ENCODE data around the gene ODF2. TPM values are rescaled to one million over a fixed set of nuclear protein-coding genes. Genes with fewer than 3 reads are reported as not detected.
A peak's percentile ranks its signal among the peaks of the same experiment; 100 is the strongest.
"Not testable (repeated sequence)": the region's sequence is repeated elsewhere in the genome, so short reads cannot be mapped to it uniquely, and the experiment has no call there.

ODF2 gene
- total and polyA plus RNA-seq, 2 donors (not counting 3 experiments of a cell fraction or from before 2014, with no cell fraction given), result 16.7 to 49.5 TPM

GRCh38 chr9:128505414-128505765 lies 49.6 kb downstream of the ODF2 start:
- no peaks in the 10 kb centered on the region for H3K9me1 ChIP-seq (replicated peaks; ENCODE audit: control insufficient read depth, extremely low read depth, insufficient read depth, low read length)
- H3K4me1 ChIP-seq (ENCODE audit: control insufficient read depth, extremely low read depth, insufficient read depth, low read length), result peaks cover 7% of the 10 kb centered on the region
- peak overlapping the region in 2 of 3 experiments; percentile 72 to 80 for H3K4me3 ChIP-seq (replicated peaks in 1 of 3; ENCODE audit: insufficient read depth in 1 of 3, low read depth in 1 of 3, low read length in 3 of 3)
- H3K9me3 ChIP-seq (replicated peaks; ENCODE audit: control insufficient read depth, insufficient read depth, low read length), result no peaks in the 10 kb centered on the region
- no peaks in the 10 kb centered on the region for H4K20me1 ChIP-seq (replicated peaks; ENCODE audit: control insufficient read depth, extremely low read depth, insufficient read depth, low read length)
- H3K79me2 ChIP-seq (ENCODE audit: control insufficient read depth, insufficient read depth, low read length), result peaks cover 10% of the 10 kb centered on the region
- no peaks in the 10 kb centered on the region for H3K27me3 ChIP-seq (ENCODE audit: control insufficient read depth in 2 of 2, insufficient read depth in 2 of 2, low read length in 2 of 2)
- peak overlapping the region; percentile 66 for H3K4me2 ChIP-seq (ENCODE audit: insufficient read depth, low read length)
- CTCF ChIA-PET, result interaction anchor here (0.9 to 2.7 kb wide), 8 partner anchors 11 to 144 kb away, joined by 3 to 12 read pairs (median 4); partner anchors contain the start of genes CERCAM and SPTAN1
- no TSS peak for BruUV-seq (replicated peaks)
- POLR2A ChIA-PET, result interaction anchor here (0.6 to 1.2 kb wide), 3 partner anchors 47 to 130 kb away, joined by 4 to 7 read pairs (median 4); partner anchors contain the start of gene SPTAN1
- no peak overlapping the region for H3K27ac ChIP-seq (ENCODE audit: insufficient read depth, low read depth, low read length)
- dilution Hi-C loops (cut with MboI; ENCODE audit: extremely low pct_ligation_motif_present, low sequenced_read_pairs) (no loop called here), intact Hi-C loops (cut with micrococcal nuclease) (loop anchor here (2.0 kb wide), 2 partner anchors 47 to 67 kb away; partner anchors contain the start of gene SPTAN1)
- H2AFZ ChIP-seq (ENCODE audit: low read depth, low read length), result peak overlapping the region; percentile 24
- H3K9ac ChIP-seq (replicated peaks; ENCODE audit: extremely low read depth, insufficient read depth, low read length), result peak overlapping the region; percentile 53
- TF ChIP-seq JUN (IDR thresholded peaks at IDR 0.05; ENCODE audit: borderline replicate concordance, insufficient read depth, insufficient read length, low read depth), result no peak
- TF ChIP-seq CTCF (IDR thresholded peaks at IDR 0.05; ENCODE audit: extremely low read depth in 1 of 2, insufficient read depth in 1 of 2, low read depth in 1 of 2, low read length in 2 of 2), result no peak
- TF ChIP-seq POLR2A (IDR thresholded peaks at IDR 0.05; ENCODE audit: low read depth, low read length), result no peak
- no peak for TF ChIP-seq FOS (IDR thresholded peaks at IDR 0.05; ENCODE audit: borderline replicate concordance, insufficient read depth, low read length)
- peaks cover 0 to 1% of the 10 kb centered on the region in 2 experiments for H3K36me3 ChIP-seq (ENCODE audit: control insufficient read depth in 2 of 2, extremely low read depth in 1 of 2, insufficient read depth in 2 of 2, low read length in 2 of 2)
- DNase-seq (ENCODE audit: low read depth, low spot score), result no peak
- no peak for FAIRE-seq

DNA sequence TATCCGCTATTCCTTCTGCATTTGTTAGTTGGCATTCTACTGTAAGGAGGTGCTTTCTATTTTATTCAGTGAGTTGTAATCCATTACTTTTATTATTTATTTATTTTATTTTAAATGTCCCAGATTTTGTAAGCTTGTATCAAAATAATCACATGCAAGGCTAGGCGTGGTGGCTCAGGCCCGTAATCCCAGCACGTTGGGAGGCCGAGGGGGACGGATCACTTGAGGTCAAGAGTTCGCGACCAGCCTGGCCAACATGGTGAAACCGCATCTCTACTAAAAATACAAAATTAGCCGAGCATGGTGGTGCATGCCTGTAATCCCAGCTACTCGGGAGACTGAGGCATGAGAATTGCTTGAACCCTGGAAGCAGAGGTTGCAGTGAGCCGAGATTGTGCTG lies 50.1 kb downstream of the ODF2 start:
- H3K4me1 ChIP-seq (ENCODE audit: control insufficient read depth, extremely low read depth, insufficient read depth, low read length); H3K36me3 ChIP-seq (ENCODE audit: control insufficient read depth in 2 of 2, extremely low read depth in 1 of 2, insufficient read depth in 2 of 2, low read length in 2 of 2); DNase-seq (ENCODE audit: low read depth, low spot score); H3K9ac ChIP-seq (replicated peaks; ENCODE audit: extremely low read depth, insufficient read depth, low read length); H3K9me1 ChIP-seq (replicated peaks; ENCODE audit: control insufficient read depth, extremely low read depth, insufficient read depth, low read length); H3K27me3 ChIP-seq (ENCODE audit: control insufficient read depth in 2 of 2, insufficient read depth in 2 of 2, low read length in 2 of 2); BruUV-seq (replicated peaks); H3K4me3 ChIP-seq (replicated peaks in 1 of 3; ENCODE audit: insufficient read depth in 1 of 3, low read depth in 1 of 3, low read length in 3 of 3); FAIRE-seq; H4K20me1 ChIP-seq (replicated peaks; ENCODE audit: control insufficient read depth, extremely low read depth, insufficient read depth, low read length); H3K79me2 ChIP-seq (ENCODE audit: control insufficient read depth, insufficient read depth, low read length); dilution Hi-C loops (cut with MboI; ENCODE audit: extremely low pct_ligation_motif_present, low sequenced_read_pairs); H2AFZ ChIP-seq (ENCODE audit: low read depth, low read length); H3K27ac ChIP-seq (ENCODE audit: insufficient read depth, low read depth, low read length); H3K4me2 ChIP-seq (ENCODE audit: insufficient read depth, low read length); H3K9me3 ChIP-seq (replicated peaks; ENCODE audit: control insufficient read depth, insufficient read depth, low read length): not testable (repeated sequence)
- POLR2A ChIA-PET, result interaction anchor here (0.6 to 1.2 kb wide), 2 partner anchors 46 to 56 kb away, joined by 3 to 7 read pairs; partner anchors contain the start of gene SPTAN1
- intact Hi-C loops (cut with micrococcal nuclease), result loop anchor here (2.0 kb wide), 2 partner anchors 47 to 67 kb away; partner anchors contain the start of gene SPTAN1
- CTCF ChIA-PET, result interaction anchor here (2.7 kb wide), 1 partner anchor 67 kb away, joined by 10 read pairs; no protein-coding TSS in a partner anchor
